H1 (cell line): ENCODE data around the gene CDKN2A. TPM values are rescaled to one million over a fixed set of nuclear protein-coding genes. Genes with fewer than 3 reads are reported as not detected.
A peak's percentile ranks its signal among the peaks of the same experiment; 100 is the strongest.

Experiments used
- CBX8 ChIP-seq: fragments of 300-800, 300-1000 bp; sonication (generic); IDR thresholded peaks from 2 replicates; pipeline ENCODE4 v1.7.1; 2016; ENCODE audit warnings: low read depth, low read length, borderline replicate concordance
- EZH2 ChIP-seq: fragments of 200-600 bp; sonication (generic); IDR thresholded peaks from 2 replicates; pipeline ENCODE4 v1.7.1; 2012; ENCODE audit warnings: low read depth, mild to moderate bottlenecking, moderate library complexity, low read length, inconsistent platforms; ENCODE audit not compliant: severe bottlenecking
- GABPA ChIP-seq: IDR thresholded peaks from 2 replicates; pipeline ENCODE4 v1.6.1; 2011; ENCODE audit warnings: mild to moderate bottlenecking, low read length, moderate library complexity, borderline replicate concordance; ENCODE audit not compliant: insufficient read depth
- JUND ChIP-seq: IDR thresholded peaks from 2 replicates; pipeline ENCODE4 v1.6.1; 2011; ENCODE audit warnings: mild to moderate bottlenecking, improper control_type of control experiment, low read length
- PHF8 ChIP-seq: fragments of 200-600 bp; sonication (generic); conservative IDR thresholded peaks from 2 replicates; pipeline ENCODE4 v1.7.1; 2012; ENCODE audit warnings: low read depth, mild to moderate bottlenecking, inconsistent platforms, low read length, moderate library complexity
- SAP30 ChIP-seq: fragments of 300-600 bp; sonication (generic); IDR thresholded peaks from 2 replicates; pipeline ENCODE4 v1.7.1; 2012; ENCODE audit warnings: low read length, moderate library complexity, mild to moderate bottlenecking, inconsistent platforms; ENCODE audit not compliant: insufficient read depth, insufficient replicate concordance
- SP4 ChIP-seq: IDR thresholded peaks from 2 replicates; pipeline ENCODE4 v1.6.1; 2012; ENCODE audit warnings: low read length, inconsistent platforms
- SRF ChIP-seq: IDR thresholded peaks from 2 replicates; pipeline ENCODE4 v1.6.1; 2011; ENCODE audit warnings: mild to moderate bottlenecking, low read depth, low read length, moderate library complexity
- SUZ12 ChIP-seq: fragments of 200-600 bp; sonication (generic); IDR thresholded peaks from 2 replicates; pipeline ENCODE4 v1.6.1; 2012; ENCODE audit warnings: mild to moderate bottlenecking, inconsistent platforms, low read length, moderate library complexity, mixed read lengths
- TBP ChIP-seq: IDR thresholded peaks from 2 replicates; pipeline ENCODE4 v1.6.1; 2011; ENCODE audit warnings: low read depth, low read length, improper control_type of control experiment
- TCF12 ChIP-seq: IDR thresholded peaks from 2 replicates; pipeline ENCODE4 v1.6.1; 2011; ENCODE audit warnings: low read depth, mild to moderate bottlenecking, low read length
- YY1 ChIP-seq: IDR thresholded peaks from 2 replicates; pipeline ENCODE4 v1.6.1; 2011; ENCODE audit warnings: low read depth, mild to moderate bottlenecking, low read length
- polyA plus RNA-seq, 7 experiments: library from polyadenylated mRNA; depleted of rRNA in 3 of 7; stranded (reverse) in 5 of 7; unstranded in 2 of 7; fragments of >200 nt in 5 of 7; fragments of 200-250 nt in 2 of 7; gene quantifications; 1 replicate in 5 of 7; 2 replicates in 1 of 7; 4 replicates in 1 of 7; pipeline versions ENCODE4 v1.2.1 to v1.2.3, GENCODE V29; 2011 to 2013; ENCODE audit warnings: missing spikeins in 2 of 7, mixed read lengths in 2 of 7
- total RNA-seq: library from RNA; stranded (reverse); fragmentation: NEBNext Ultra II Directional; extraction: Animal tissue kit (Norgen Biotek cat#: 25700); gene quantifications from 2 replicates; pipeline ENCODE4 v1.2.1, GENCODE V29; 2021

Gene CDKN2A
- total and polyA plus RNA-seq, 2 of the 8 experiments (the other 6 are each of a cell fraction or from before 2014, with no cell fraction given) = 0.51 to 0.73 TPM

GRCh38 chr9:21976334-21976875 lies 17.8 kb downstream of the CDKN2A start (continued):
- TF ChIP-seq EZH2 (peak; percentile 73), YY1 (no peak), SP4 (no peak), SAP30 (no peak), PHF8 (no peak), TCF12 (no peak), SRF (no peak), SUZ12 (peak; percentile 84), GABPA (no peak), TBP (no peak), JUND (no peak), CBX8 (peak; percentile 96; the same call in 1 of the 2 replicates)
